GM19324 (cell line): ENCODE data around the gene ANKRD44.

Experiments used
- ATAC-seq: cut with Tn5 transposase; IDR thresholded peaks from one replicate; pipeline ENCODE4 v1.9.1; 2021; ENCODE audit warnings: mild to moderate bottlenecking, moderate library complexity; ENCODE audit not compliant: unreplicated experiment, low FRiP score

Gene ANKRD44

GRCh38 chr2:197322724-197323720 lies 12.4 kb upstream of the ANKRD44 start:
- ATAC-seq: peak; percentile 64

- no peak for ATAC-seq
Measured at GRCh38 chr2:197322143-197322542, 11.6 kb upstream of the ANKRD44 start.

GRCh38 chr2:197315371-197315770 lies 4.8 kb upstream of the ANKRD44 start:
- ATAC-seq: no peak

- ATAC-seq: no peak
Measured at GRCh38 chr2:197312186-197312585, 1.6 kb upstream of the ANKRD44 start.

GRCh38 chr2:197311421-197312033 lies 947 bp upstream of the ANKRD44 start:
- ATAC-seq: no peak

- no peak for ATAC-seq
Measured at GRCh38 chr2:197310987-197311420, 424 bp upstream of the ANKRD44 start.

GRCh38 chr2:197309691-197310231 lies 819 bp downstream of the ANKRD44 start:
- peak; percentile 1 for ATAC-seq

- ATAC-seq: no peak
Measured at GRCh38 chr2:197308996-197309690, 1.4 kb downstream of the ANKRD44 start.

GRCh38 chr2:197308585-197308984 lies 2.0 kb downstream of the ANKRD44 start:
- no peak for ATAC-seq

- ATAC-seq: no peak
Measured at GRCh38 chr2:197307933-197308521, 2.6 kb downstream of the ANKRD44 start.

- no peak for ATAC-seq
Measured at GRCh38 chr2:197307236-197307932, 3.2 kb downstream of the ANKRD44 start.

- ATAC-seq: no peak
Measured at GRCh38 chr2:197306696-197307040, 3.9 kb downstream of the ANKRD44 start.

GRCh38 chr2:197306024-197306695 lies 4.4 kb downstream of the ANKRD44 start:
- no peak for ATAC-seq

GRCh38 chr2:197304556-197305011 lies 6.0 kb downstream of the ANKRD44 start:
- ATAC-seq: no peak

- no peak for ATAC-seq
Measured at GRCh38 chr2:197300139-197300538, 10.4 kb downstream of the ANKRD44 start.

- no peak for ATAC-seq
Measured at GRCh38 chr2:197298609-197299008, 12.0 kb downstream of the ANKRD44 start.

GRCh38 chr2:197297772-197298318 lies 12.7 kb downstream of the ANKRD44 start:
- no peak for ATAC-seq

- ATAC-seq: no peak
Measured at GRCh38 chr2:197297266-197297665, 13.3 kb downstream of the ANKRD44 start.

GRCh38 chr2:197296835-197297234 lies 13.7 kb downstream of the ANKRD44 start:
- ATAC-seq: no peak
